IMR-90 (cell line): ENCODE results near the gene RAPH1. TPM values are rescaled to one million over a fixed set of nuclear protein-coding genes. Genes with fewer than 3 reads are reported as not detected.

ENCODE experiments used
- ATAC-seq: fragments of 200-7000 bp; cut with Tn5 transposase; 2 replicates; pipeline ENCODE4 v1.9.1; 2020; ENCODE audit warnings: low read depth, mild to moderate bottlenecking, moderate library complexity
- BruUV-seq: library from RNA; stranded (reverse); fragments of 400-500 nt; replicated peaks from 2 replicates; lab custom pipeline; 2021; lab: Mats Ljungman, UMichigan
- CTCF ChIA-PET: fragments of 300-600 bp; formaldehyde crosslinking; extraction: SDS; loops from one replicate; lab custom pipeline; 2021; ENCODE audit warnings: antibody characterized with exemption; lab: Yijun Ruan, JAX
- POLR2A ChIA-PET: fragments of 300-600 bp; sonication (Branson Sonifier 250); formaldehyde crosslinking; loops from one replicate; lab custom pipeline; 2022; ENCODE audit warnings: antibody characterized with exemption; ENCODE audit not compliant: unreplicated experiment; lab: Charles Lee
- DNase-seq: peaks from one replicate; pipeline ENCODE4 v3.0.0; 2013
- H2AFZ ChIP-seq: replicated peaks from 2 replicates; pipeline ENCODE3; 2013; ENCODE audit warnings: low read length, mild to moderate bottlenecking; ENCODE audit not compliant: poor library complexity
- H2AK5ac ChIP-seq: 2 replicates; pipeline ENCODE4 v1.6.1; 2013; ENCODE audit warnings: low read depth, low read length, inconsistent platforms
- H2AK9ac ChIP-seq: replicated peaks from 2 replicates; pipeline ENCODE3; 2013; ENCODE audit warnings: mild to moderate bottlenecking, low read depth, low read length, moderate library complexity; ENCODE audit not compliant: poor library complexity
- H2BK120ac ChIP-seq: 2 replicates; pipeline ENCODE4 v1.6.1; 2013; ENCODE audit warnings: low read depth, low read length, inconsistent platforms
- H2BK15ac ChIP-seq: 3 replicates; pipeline ENCODE4 v1.6.1; 2013; ENCODE audit warnings: low read depth, low read length, inconsistent platforms
- H2BK20ac ChIP-seq: 2 replicates; pipeline ENCODE4 v1.6.1; 2013; ENCODE audit warnings: low read depth, mild to moderate bottlenecking, inconsistent platforms, low read length, moderate library complexity
- H2BK5ac ChIP-seq: 2 replicates; pipeline ENCODE4 v1.6.1; 2013; ENCODE audit warnings: mild to moderate bottlenecking, low read depth, low read length, inconsistent platforms; ENCODE audit not compliant: poor library complexity, severe bottlenecking
- H3K14ac ChIP-seq: replicated peaks from 2 replicates; pipeline ENCODE4 v1.6.1; 2013; ENCODE audit warnings: low read depth, low read length, inconsistent platforms
- H3K18ac ChIP-seq: 2 replicates; pipeline ENCODE4 v1.6.1; 2013; ENCODE audit warnings: low read depth, low read length, control low read depth
- H3K23ac ChIP-seq: 2 replicates; pipeline ENCODE4 v1.6.1; 2013; ENCODE audit warnings: low read depth, low read length, inconsistent platforms
- H3K27ac ChIP-seq: 2 replicates; pipeline ENCODE4 v1.5.1; 2013; ENCODE audit warnings: mild to moderate bottlenecking, control low read depth, low read length; ENCODE audit not compliant: insufficient read depth
- H3K27me3 ChIP-seq: 2 replicates; pipeline ENCODE4 v1.6.1; 2013; ENCODE audit warnings: low read length; ENCODE audit not compliant: control insufficient read depth, insufficient read depth
- H3K36me3 ChIP-seq: 2 replicates; pipeline ENCODE4 v1.6.1; 2013; ENCODE audit warnings: low read length, mixed read lengths; ENCODE audit not compliant: control insufficient read depth, insufficient read depth
- H3K4ac ChIP-seq: 2 replicates; pipeline ENCODE4 v1.6.1; 2013; ENCODE audit warnings: low read depth, low read length, inconsistent platforms
- H3K4me1 ChIP-seq: 2 replicates; pipeline ENCODE4 v1.6.1; 2013; ENCODE audit warnings: low read length, mixed read lengths; ENCODE audit not compliant: control insufficient read depth, insufficient read depth
- H3K4me2 ChIP-seq: 2 replicates; pipeline ENCODE4 v1.6.1; 2013; ENCODE audit warnings: low read depth, mild to moderate bottlenecking, control low read depth, low read length, moderate library complexity
- H3K4me3 ChIP-seq: 2 replicates; pipeline ENCODE4 v1.5.1; 2013; ENCODE audit warnings: low read depth, mild to moderate bottlenecking, control low read depth, low read length, moderate library complexity; ENCODE audit not compliant: insufficient read depth
- H3K56ac ChIP-seq: 2 replicates; pipeline ENCODE4 v1.6.1; 2013; ENCODE audit warnings: low read length, inconsistent platforms; ENCODE audit not compliant: insufficient read depth; ENCODE audit errors: extremely low read depth
- H3K79me1 ChIP-seq, 2 experiments: 2 replicates each; pipeline ENCODE4 v1.6.1; 2013; ENCODE audit warnings: low read length in 2 of 2, inconsistent platforms in 1 of 2, low read depth in 1 of 2
- H3K9ac ChIP-seq: 2 replicates; pipeline ENCODE4 v1.6.1; 2013; ENCODE audit warnings: low read depth, low read length, control low read depth
- H3K9me1 ChIP-seq: 2 replicates; pipeline ENCODE4 v1.6.1; 2013; ENCODE audit warnings: low read length, inconsistent platforms; ENCODE audit not compliant: insufficient read depth
- H3K9me3 ChIP-seq: 2 replicates; pipeline ENCODE4 v1.6.1; 2013; ENCODE audit warnings: low read length; ENCODE audit not compliant: control insufficient read depth, insufficient read depth
- H4K20me1 ChIP-seq: 2 replicates; pipeline ENCODE4 v1.6.1; 2013; ENCODE audit warnings: low read length, inconsistent platforms; ENCODE audit not compliant: insufficient read depth
- H4K5ac ChIP-seq: 2 replicates; pipeline ENCODE4 v1.6.1; 2013; ENCODE audit warnings: mild to moderate bottlenecking, low read depth, low read length, control low read depth
- H4K8ac ChIP-seq, 2 experiments: 2 replicates each; pipeline ENCODE4 v1.6.1; 2013; ENCODE audit warnings: low read depth in 2 of 2, low read length in 2 of 2, control low read depth in 1 of 2, inconsistent platforms in 1 of 2
- H4K91ac ChIP-seq: 2 replicates; pipeline ENCODE4 v1.6.1; 2013; ENCODE audit warnings: low read depth, low read length, inconsistent platforms; ENCODE audit not compliant: insufficient read depth
- CEBPB ChIP-seq: IDR thresholded peaks from 2 replicates; pipeline ENCODE4 v1.6.1; 2012; ENCODE audit warnings: low read depth, low read length, improper control_type of control experiment
- FOS ChIP-seq: fragments of 150-350 bp; IDR thresholded peaks from 2 replicates; pipeline ENCODE4 v1.6.1; 2016; ENCODE audit warnings: low read depth, low read length
- MAFK ChIP-seq: IDR thresholded peaks from 2 replicates; pipeline ENCODE4 v1.6.1; 2012; ENCODE audit warnings: low read depth, low read length, improper control_type of control experiment
- MXI1 ChIP-seq: IDR thresholded peaks from 2 replicates; pipeline ENCODE4 v1.6.1; 2012; ENCODE audit warnings: low read depth, mild to moderate bottlenecking, low read length, moderate library complexity, borderline replicate concordance
- POLR2A ChIP-seq: IDR thresholded peaks from 2 replicates; pipeline ENCODE4 v1.6.1; 2012; ENCODE audit warnings: mild to moderate bottlenecking, low read depth, low read length
- RCOR1 ChIP-seq: IDR thresholded peaks from 2 replicates; pipeline ENCODE4 v1.6.1; 2012; ENCODE audit warnings: mild to moderate bottlenecking, low read length, improper control_type of control experiment; ENCODE audit not compliant: insufficient replicate concordance
- RFX5 ChIP-seq: IDR thresholded peaks from 2 replicates; pipeline ENCODE4 v1.8.0; 2012; ENCODE audit warnings: low read depth, mild to moderate bottlenecking, low read length, moderate library complexity
- WGBS, 2 experiments: methylation state at CpG; one replicate each; pipeline versions ENCODE4 v1.1.5 to v1.1.7; 2013; ENCODE audit warnings: missing lambda C conversion rate in 2 of 2; ENCODE audit not compliant: insufficient read length in 1 of 2; ENCODE audit errors: extremely low coverage in 2 of 2; 5-methylcytosine and 5-hydroxymethylcytosine counted together
- dilution Hi-C: fragments of 300-500 bp; cut with HindIII; formaldehyde crosslinking; loops from one replicate; pipeline ENCODE4 v1.14.3; 2018; ENCODE audit warnings: low sequenced_read_pairs; ENCODE audit not compliant: unreplicated experiment
- in situ Hi-C: fragments of 300-500 bp; cut with MboI; formaldehyde crosslinking; loops from 3 replicates; pipeline ENCODE4 v1.14.3; 2019; ENCODE audit warnings: low sequenced_read_pairs, inconsistent platforms, mixed read lengths
- intact Hi-C: fragments of 100-400 bp; cut with micrococcal nuclease; formaldehyde crosslinking; loops from 2 replicates; pipeline ENCODE4 v1.10.0; 2022
- polyA plus RNA-seq, 3 experiments: library from polyadenylated mRNA; depleted of rRNA; stranded (reverse); fragments of >200 nt; gene quantifications; 2 replicates each; pipeline ENCODE4 v1.2.3, GENCODE V29; 2012; ENCODE audit warnings: low replicate concordance in 1 of 3
- total RNA-seq: library from RNA; depleted of rRNA; stranded (reverse); fragments of >200 nt; gene quantifications from 2 replicates; pipeline ENCODE4 v1.2.3, GENCODE V29; 2012
- TF ChIP-seq, protein P1 (sequence below): fragments of 150-350 bp; IDR thresholded peaks from 2 replicates; pipeline ENCODE4 v1.6.1; 2017; ENCODE audit warnings: mild to moderate bottlenecking, antibody characterized with exemption, low read length, low read depth
- TF ChIP-seq, protein P2 (sequence below): fragments of 150-350 bp; IDR thresholded peaks from 2 replicates; pipeline ENCODE4 v1.6.1; 2016; ENCODE audit warnings: low read depth, mild to moderate bottlenecking, low read length, moderate library complexity, borderline replicate concordance

RAPH1 gene
- total and polyA plus RNA-seq, 2 of the 4 experiments (the other 2 are of a cell fraction): 7.5 to 15.1 TPM

GRCh38 chr2:203532957-203533658, 2.0 kb downstream of the RAPH1 start (continued):
- TF ChIP-seq MAFK: no peak

DNA sequence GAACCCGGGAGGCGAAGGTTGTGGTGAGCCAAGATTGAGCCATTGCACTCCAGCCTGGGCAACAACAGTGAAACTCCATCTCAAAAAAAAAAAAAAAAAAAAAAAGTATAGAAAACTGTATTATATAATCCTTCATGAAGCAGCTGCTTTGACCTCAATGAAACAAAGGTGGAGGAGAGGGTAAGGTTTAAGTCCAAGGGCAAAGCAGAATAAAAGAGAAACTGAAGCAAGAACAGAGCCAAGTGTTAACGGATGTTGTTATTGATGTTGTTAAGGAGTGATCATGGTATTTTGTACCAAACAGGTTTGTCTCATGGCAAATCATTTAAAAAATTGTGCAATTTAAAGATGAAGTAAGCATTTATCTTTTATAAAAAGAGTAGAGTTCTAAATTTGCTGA, 7.4 kb downstream of the RAPH1 start:
- Histone ChIP-seq H3K9ac (no peak overlapping the region), H4K91ac (no peak overlapping the region), H3K56ac (no peak overlapping the region), H3K18ac (no peak overlapping the region), H3K4me1 (no peaks in the 10 kb centered on the region), H4K8ac (no peak overlapping the region), H2BK120ac (no peak overlapping the region), H3K27ac (no peak overlapping the region), H2BK5ac (no peak overlapping the region), H3K36me3 (no peaks in the 10 kb centered on the region), H2BK20ac (no peak overlapping the region), H3K4me3 (no peak overlapping the region), H3K4ac (no peak overlapping the region), H4K5ac (no peak overlapping the region), H3K9me1 (no peaks in the 10 kb centered on the region), H4K20me1 (peaks cover 24% of the 10 kb centered on the region), H3K4me2 (no peak overlapping the region), H2AK5ac (no peak overlapping the region), H3K79me1 (peaks cover 3 to 46% of the 10 kb centered on the region in 2 experiments), H3K23ac (no peak overlapping the region), H2AK9ac (no peak overlapping the region), H2BK15ac (no peak overlapping the region), H3K9me3 (no peaks in the 10 kb centered on the region), H3K14ac (no peak overlapping the region), H2AFZ (no peak overlapping the region), H3K27me3 (no peaks in the 10 kb centered on the region)
- WGBS, 2 experiments: 100% methylated on average over 1 of the region's 3 CpGs; no CpG with 5 or more reads in 1 of the 2 experiments
- ATAC-seq (no peak), DNase-seq (no peak)
- in situ Hi-C loops (no loop called here), dilution Hi-C loops (no loop called here), intact Hi-C loops (no loop called here)
- TF ChIP-seq RCOR1 (no peak), POLR2A (no peak), MXI1 (no peak), FOS (no peak), CEBPB (no peak), RFX5 (no peak)
- TF ChIP-seq, protein P1, sequence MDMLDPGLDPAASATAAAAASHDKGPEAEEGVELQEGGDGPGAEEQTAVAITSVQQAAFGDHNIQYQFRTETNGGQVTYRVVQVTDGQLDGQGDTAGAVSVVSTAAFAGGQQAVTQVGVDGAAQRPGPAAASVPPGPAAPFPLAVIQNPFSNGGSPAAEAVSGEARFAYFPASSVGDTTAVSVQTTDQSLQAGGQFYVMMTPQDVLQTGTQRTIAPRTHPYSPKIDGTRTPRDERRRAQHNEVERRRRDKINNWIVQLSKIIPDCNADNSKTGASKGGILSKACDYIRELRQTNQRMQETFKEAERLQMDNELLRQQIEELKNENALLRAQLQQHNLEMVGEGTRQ: no peak
- TF ChIP-seq, protein P2, sequence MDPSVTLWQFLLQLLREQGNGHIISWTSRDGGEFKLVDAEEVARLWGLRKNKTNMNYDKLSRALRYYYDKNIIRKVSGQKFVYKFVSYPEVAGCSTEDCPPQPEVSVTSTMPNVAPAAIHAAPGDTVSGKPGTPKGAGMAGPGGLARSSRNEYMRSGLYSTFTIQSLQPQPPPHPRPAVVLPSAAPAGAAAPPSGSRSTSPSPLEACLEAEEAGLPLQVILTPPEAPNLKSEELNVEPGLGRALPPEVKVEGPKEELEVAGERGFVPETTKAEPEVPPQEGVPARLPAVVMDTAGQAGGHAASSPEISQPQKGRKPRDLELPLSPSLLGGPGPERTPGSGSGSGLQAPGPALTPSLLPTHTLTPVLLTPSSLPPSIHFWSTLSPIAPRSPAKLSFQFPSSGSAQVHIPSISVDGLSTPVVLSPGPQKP: no peak
- CTCF ChIA-PET: interaction anchor here (0.7 to 1.1 kb wide), 2 partner anchors 8 to 272 kb away, joined by 4 to 8 read pairs; no protein-coding TSS in a partner anchor
- no TSS peak for BruUV-seq
- POLR2A ChIA-PET: interaction anchor here (0.5 kb wide), 1 partner anchor 212 kb away, joined by 3 read pairs; no protein-coding TSS in a partner anchor
